PC-3 (cell line): ENCODE data around the gene PLXNA3. TPM values are rescaled to one million over a fixed set of nuclear protein-coding genes. Genes with fewer than 3 reads are reported as not detected.

ENCODE experiments used
- ATAC-seq: fragments of 200-7000 bp; cut with Tn5 transposase; 2 replicates; pipeline ENCODE4 v1.9.1; 2020; ENCODE audit warnings: mild to moderate bottlenecking, moderate library complexity
- BruUV-seq: library from RNA; stranded (reverse); fragments of 400-500 nt; replicated peaks from 2 replicates; lab custom pipeline; 2021; lab: Mats Ljungman, UMichigan
- CTCF ChIA-PET: fragments of 300-600 bp; sonication (Branson Sonifier 250); formaldehyde crosslinking; loops from one replicate; lab custom pipeline; 2022; ENCODE audit warnings: antibody characterized with exemption; lab: Charles Lee
- POLR2A ChIA-PET: fragments of 300-600 bp; sonication (Branson Sonifier 250); formaldehyde crosslinking; loops from one replicate; lab custom pipeline; 2022; ENCODE audit warnings: antibody characterized with exemption; ENCODE audit not compliant: unreplicated experiment; lab: Charles Lee
- DNase-seq: peaks from one replicate; pipeline ENCODE4 v3.0.0-alpha.2; 2015
- H2AFZ ChIP-seq: fragments of 300-600 bp; sonication (generic); 2 replicates; pipeline ENCODE4 v1.6.0; 2016; ENCODE audit warnings: antibody characterized with exemption, low read length
- H3F3A ChIP-seq: fragments of 300-600 bp; sonication (generic); one replicate; pipeline ENCODE4 v1.6.0; 2017; ENCODE audit warnings: antibody characterized with exemption, low read length, control low read depth, mild to moderate bottlenecking; ENCODE audit not compliant: unreplicated experiment
- H3K27ac ChIP-seq: fragments of 300-600 bp; sonication (generic); 2 replicates; pipeline ENCODE4 v1.5.1; 2016; ENCODE audit warnings: mild to moderate bottlenecking, low read length
- H3K27me3 ChIP-seq: fragments of 300-600 bp; sonication (generic); 2 replicates; pipeline ENCODE4 v1.6.1; 2016; ENCODE audit warnings: low read length, mixed read lengths
- H3K36me3 ChIP-seq: fragments of 300-600 bp; sonication (generic); 2 replicates; pipeline ENCODE4 v1.6.1; 2016; ENCODE audit warnings: low read depth, mixed run types, low read length, mixed read lengths
- H3K4me1 ChIP-seq: fragments of 300-600 bp; sonication (generic); 2 replicates; pipeline ENCODE4 v1.5.1; 2016; ENCODE audit warnings: low read length; ENCODE audit not compliant: insufficient read depth
- H3K4me2 ChIP-seq: fragments of 300-600 bp; sonication (generic); 2 replicates; pipeline ENCODE4 v1.6.0; 2016; ENCODE audit warnings: low read length
- H3K4me3 ChIP-seq: fragments of 300-600 bp; sonication (generic); 2 replicates; pipeline ENCODE4 v1.5.1; 2016; ENCODE audit warnings: mild to moderate bottlenecking, low read length, mixed read lengths
- H3K79me2 ChIP-seq: fragments of 300-600 bp; sonication (generic); 2 replicates; pipeline ENCODE4 v1.6.1; 2017; ENCODE audit warnings: low read length, mixed read lengths
- H3K9ac ChIP-seq: fragments of 300-600 bp; sonication (generic); 2 replicates; pipeline ENCODE4 v1.6.0; 2016; ENCODE audit warnings: mild to moderate bottlenecking, low read length
- H3K9me2 ChIP-seq: fragments of 300-600 bp; sonication (generic); replicated peaks from 2 replicates; pipeline ENCODE4 v1.6.1; 2016; ENCODE audit warnings: mixed run types, low read length, mixed read lengths
- H3K9me3 ChIP-seq: fragments of 300-600 bp; sonication (generic); 2 replicates; pipeline ENCODE4 v1.6.1; 2016; ENCODE audit warnings: low read length, mixed read lengths
- H4K20me1 ChIP-seq: fragments of 300-600 bp; sonication (generic); 2 replicates; pipeline ENCODE4 v1.6.1; 2016; ENCODE audit warnings: low read length, mixed read lengths
- EZH2 ChIP-seq: fragments of 300-600 bp; sonication (generic); IDR thresholded peaks from one replicate; pipeline ENCODE4 v1.6.1; 2017; ENCODE audit warnings: antibody characterized with exemption, mild to moderate bottlenecking, low read length; ENCODE audit not compliant: unreplicated experiment
- EZH2phosphoT487 ChIP-seq: fragments of 300-600 bp; sonication (generic); IDR thresholded peaks from 2 replicates; pipeline ENCODE4 v1.6.1; 2018; ENCODE audit warnings: mild to moderate bottlenecking, antibody characterized with exemption, low read length, borderline replicate concordance
- intact Hi-C: fragments of 100-400 bp; cut with micrococcal nuclease; formaldehyde crosslinking; loops from 2 replicates; pipeline ENCODE4 v1.9.0; 2023
- total RNA-seq: library from RNA; depleted of rRNA; stranded (reverse); fragments of >200 nt; gene quantifications from 2 replicates; pipeline ENCODE4 v1.2.3, GENCODE V29; 2014
- TF ChIP-seq, protein P1 (sequence below): fragments of 300-600 bp; sonication (generic); conservative IDR thresholded peaks from 2 replicates; pipeline ENCODE4 v1.5.1; 2017; ENCODE audit warnings: antibody characterized with exemption, low read depth, mild to moderate bottlenecking, low read length

PLXNA3 gene
- total RNA-seq, 1 experiment from 2014 or later: 5.3 TPM

DNA sequence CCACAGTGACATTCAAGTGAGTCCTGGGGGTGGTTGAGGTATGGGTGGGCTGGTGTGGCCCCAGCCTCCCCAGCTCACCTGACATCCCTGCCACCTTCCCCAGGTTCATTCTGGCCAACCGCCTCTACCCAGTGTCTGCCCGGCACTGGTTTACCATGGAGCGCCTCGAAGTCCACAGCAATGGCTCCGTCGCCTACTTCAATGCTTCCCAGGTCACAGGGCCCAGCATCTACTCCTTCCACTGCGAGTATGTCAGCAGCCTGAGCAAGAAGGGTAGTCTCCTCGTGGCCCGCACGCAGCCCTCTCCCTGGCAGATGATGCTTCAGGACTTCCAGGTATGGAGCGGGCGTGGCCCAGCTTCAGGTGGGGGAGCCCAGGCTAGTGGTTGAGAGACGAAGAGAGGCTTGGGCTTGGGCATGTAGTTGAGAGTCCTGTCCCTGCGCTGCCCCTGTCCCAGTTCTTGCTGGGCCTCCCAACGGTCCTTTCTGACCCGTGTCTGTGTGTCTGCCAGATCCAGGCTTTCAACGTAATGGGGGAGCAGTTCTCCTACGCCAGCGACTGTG is 22.8 kb upstream of the PLXNA3 start:
- no peak overlapping the region for H3K27ac ChIP-seq
- POLR2A ChIA-PET: no interaction called here
- peaks cover 11% of the 10 kb centered on the region for H4K20me1 ChIP-seq
- no TSS peak for BruUV-seq
- H3K79me2 ChIP-seq: peaks cover 42% of the 10 kb centered on the region
- H3K36me3 ChIP-seq: no peaks in the 10 kb centered on the region; the same call in 1 of the 2 replicates
- TF ChIP-seq EZH2 (no peak), EZH2phosphoT487 (no peak)
- TF ChIP-seq, protein P1, sequence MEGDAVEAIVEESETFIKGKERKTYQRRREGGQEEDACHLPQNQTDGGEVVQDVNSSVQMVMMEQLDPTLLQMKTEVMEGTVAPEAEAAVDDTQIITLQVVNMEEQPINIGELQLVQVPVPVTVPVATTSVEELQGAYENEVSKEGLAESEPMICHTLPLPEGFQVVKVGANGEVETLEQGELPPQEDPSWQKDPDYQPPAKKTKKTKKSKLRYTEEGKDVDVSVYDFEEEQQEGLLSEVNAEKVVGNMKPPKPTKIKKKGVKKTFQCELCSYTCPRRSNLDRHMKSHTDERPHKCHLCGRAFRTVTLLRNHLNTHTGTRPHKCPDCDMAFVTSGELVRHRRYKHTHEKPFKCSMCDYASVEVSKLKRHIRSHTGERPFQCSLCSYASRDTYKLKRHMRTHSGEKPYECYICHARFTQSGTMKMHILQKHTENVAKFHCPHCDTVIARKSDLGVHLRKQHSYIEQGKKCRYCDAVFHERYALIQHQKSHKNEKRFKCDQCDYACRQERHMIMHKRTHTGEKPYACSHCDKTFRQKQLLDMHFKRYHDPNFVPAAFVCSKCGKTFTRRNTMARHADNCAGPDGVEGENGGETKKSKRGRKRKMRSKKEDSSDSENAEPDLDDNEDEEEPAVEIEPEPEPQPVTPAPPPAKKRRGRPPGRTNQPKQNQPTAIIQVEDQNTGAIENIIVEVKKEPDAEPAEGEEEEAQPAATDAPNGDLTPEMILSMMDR: no peak
- no peak overlapping the region for H3K9ac ChIP-seq
- intact Hi-C loops: no loop called here
- H2AFZ ChIP-seq: no peak overlapping the region
- no peak for DNase-seq
- H3K4me3 ChIP-seq: no peak overlapping the region
- no peaks in the 10 kb centered on the region for H3K9me2 ChIP-seq
- H3K9me3 ChIP-seq: no peaks in the 10 kb centered on the region
- peaks cover 22% of the 10 kb centered on the region for H3K4me1 ChIP-seq
- H3F3A ChIP-seq: no peaks in the 10 kb centered on the region
- no peak for ATAC-seq
- no peak overlapping the region for H3K4me2 ChIP-seq
- H3K27me3 ChIP-seq: no peaks in the 10 kb centered on the region
- CTCF ChIA-PET: no interaction called here

DNA sequence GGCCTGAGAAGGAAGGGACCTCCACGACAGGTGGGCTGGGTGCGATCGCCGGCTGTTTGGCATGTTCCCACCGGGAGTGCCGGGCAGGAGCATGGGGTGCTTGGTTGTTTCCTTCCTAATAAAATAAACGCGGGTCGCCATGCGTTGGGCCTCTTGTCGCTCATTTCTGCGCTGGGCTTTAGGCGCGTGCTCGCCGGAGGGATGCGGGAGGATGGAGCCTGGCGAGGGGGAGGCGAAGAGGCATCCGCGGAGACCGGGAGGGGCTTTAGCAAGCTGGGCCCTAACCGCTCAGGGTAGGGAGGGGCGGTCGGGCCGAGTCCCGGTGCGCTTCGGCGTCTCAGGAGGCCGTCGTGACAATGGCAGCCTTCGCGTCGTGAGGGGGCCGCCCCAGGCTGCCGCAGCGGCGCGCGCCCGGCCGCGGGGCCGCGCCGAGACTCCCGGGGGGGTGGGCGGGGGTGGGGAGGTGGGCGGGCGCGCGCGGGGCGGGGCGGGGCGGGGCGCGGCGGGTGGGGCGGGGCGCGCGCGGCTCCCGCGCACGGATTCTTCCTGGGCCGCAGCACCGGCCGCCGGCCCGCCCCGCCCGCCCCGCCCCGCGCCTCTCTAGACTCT is 21.6 kb upstream of the PLXNA3 start:
- Histone ChIP-seq H3K36me3 (no peaks in the 10 kb centered on the region; the same call in 1 of the 2 replicates), H3K4me2 (peak overlapping the region; percentile 98), H3K9me3 (no peaks in the 10 kb centered on the region), H4K20me1 (peaks cover 11% of the 10 kb centered on the region), H3F3A (no peaks in the 10 kb centered on the region), H3K27ac (peak overlapping the region; percentile 43), H3K79me2 (peaks cover 39% of the 10 kb centered on the region), H3K4me1 (peaks cover 12% of the 10 kb centered on the region), H3K4me3 (peak overlapping the region; percentile 85), H3K9me2 (no peaks in the 10 kb centered on the region), H2AFZ (peak overlapping the region; percentile 53; the same call in 1 of the 2 replicates), H3K27me3 (no peaks in the 10 kb centered on the region), H3K9ac (peak overlapping the region; percentile 70)
- ChIA-PET POLR2A (no interaction called here), CTCF (no interaction called here)
- DNase-seq (peak; percentile 10), ATAC-seq (peak; percentile 45)
- TF ChIP-seq, protein P1: no peak
- TF ChIP-seq EZH2phosphoT487: no peak
- TF ChIP-seq EZH2: no peak
- no TSS peak for BruUV-seq
- intact Hi-C loops: no loop called here
